ENCODE results near the gene PGAP2. TPM values are rescaled to one million over a fixed set of nuclear protein-coding genes. Genes with fewer than 3 reads are reported as not detected.

PGAP2 gene
- total and polyA plus RNA-seq, 10 of the 15 experiments (the other 5 are each of a cell fraction or from before 2014, with no cell fraction given), result 12.3 to 37.4 (median 31.9) TPM

- TF ChIP-seq, protein P1, sequence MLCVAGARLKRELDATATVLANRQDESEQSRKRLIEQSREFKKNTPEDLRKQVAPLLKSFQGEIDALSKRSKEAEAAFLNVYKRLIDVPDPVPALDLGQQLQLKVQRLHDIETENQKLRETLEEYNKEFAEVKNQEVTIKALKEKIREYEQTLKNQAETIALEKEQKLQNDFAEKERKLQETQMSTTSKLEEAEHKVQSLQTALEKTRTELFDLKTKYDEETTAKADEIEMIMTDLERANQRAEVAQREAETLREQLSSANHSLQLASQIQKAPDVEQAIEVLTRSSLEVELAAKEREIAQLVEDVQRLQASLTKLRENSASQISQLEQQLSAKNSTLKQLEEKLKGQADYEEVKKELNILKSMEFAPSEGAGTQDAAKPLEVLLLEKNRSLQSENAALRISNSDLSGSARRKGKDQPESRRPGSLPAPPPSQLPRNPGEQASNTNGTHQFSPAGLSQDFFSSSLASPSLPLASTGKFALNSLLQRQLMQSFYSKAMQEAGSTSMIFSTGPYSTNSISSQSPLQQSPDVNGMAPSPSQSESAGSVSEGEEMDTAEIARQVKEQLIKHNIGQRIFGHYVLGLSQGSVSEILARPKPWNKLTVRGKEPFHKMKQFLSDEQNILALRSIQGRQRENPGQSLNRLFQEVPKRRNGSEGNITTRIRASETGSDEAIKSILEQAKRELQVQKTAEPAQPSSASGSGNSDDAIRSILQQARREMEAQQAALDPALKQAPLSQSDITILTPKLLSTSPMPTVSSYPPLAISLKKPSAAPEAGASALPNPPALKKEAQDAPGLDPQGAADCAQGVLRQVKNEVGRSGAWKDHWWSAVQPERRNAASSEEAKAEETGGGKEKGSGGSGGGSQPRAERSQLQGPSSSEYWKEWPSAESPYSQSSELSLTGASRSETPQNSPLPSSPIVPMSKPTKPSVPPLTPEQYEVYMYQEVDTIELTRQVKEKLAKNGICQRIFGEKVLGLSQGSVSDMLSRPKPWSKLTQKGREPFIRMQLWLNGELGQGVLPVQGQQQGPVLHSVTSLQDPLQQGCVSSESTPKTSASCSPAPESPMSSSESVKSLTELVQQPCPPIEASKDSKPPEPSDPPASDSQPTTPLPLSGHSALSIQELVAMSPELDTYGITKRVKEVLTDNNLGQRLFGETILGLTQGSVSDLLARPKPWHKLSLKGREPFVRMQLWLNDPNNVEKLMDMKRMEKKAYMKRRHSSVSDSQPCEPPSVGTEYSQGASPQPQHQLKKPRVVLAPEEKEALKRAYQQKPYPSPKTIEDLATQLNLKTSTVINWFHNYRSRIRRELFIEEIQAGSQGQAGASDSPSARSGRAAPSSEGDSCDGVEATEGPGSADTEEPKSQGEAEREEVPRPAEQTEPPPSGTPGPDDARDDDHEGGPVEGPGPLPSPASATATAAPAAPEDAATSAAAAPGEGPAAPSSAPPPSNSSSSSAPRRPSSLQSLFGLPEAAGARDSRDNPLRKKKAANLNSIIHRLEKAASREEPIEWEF (IDR thresholded peaks at IDR 0.05; ENCODE audit: insufficient replicate concordance, low read depth, low read length), result no peak
- TF ChIP-seq KAT2A (conservative IDR thresholded peaks at IDR 0.05; ENCODE audit: control insufficient read depth, low read depth, low read length) (no peak), MXI1 (IDR thresholded peaks at IDR 0.05; ENCODE audit: low read depth, low read length) (peak; percentile 96), NR2C2 (IDR thresholded peaks at IDR 0.05; ENCODE audit: borderline replicate concordance, control insufficient read depth, insufficient read length, low read depth) (no peak), IKZF1 (conservative IDR thresholded peaks at IDR 0.05) (peak; percentile 77), MEF2B (IDR thresholded peaks at IDR 0.05; ENCODE audit: partially characterized antibody, poor library complexity, severe bottlenecking) (peak; percentile 84), CEBPZ (IDR thresholded peaks at IDR 0.05; ENCODE audit: low read depth, low read length) (no peak), TCF12 (IDR thresholded peaks at IDR 0.05; ENCODE audit: low read depth, low read length) (peak; percentile 76; the same call in 1 of the 2 replicates), TCF3 (IDR thresholded peaks at IDR 0.05; ENCODE audit: borderline replicate concordance, insufficient read depth, low read depth, low read length) (0 out of 2 replicates have a peak, but pooled peaks have one; percentile 61), HDGF (IDR thresholded peaks at IDR 0.05) (peak; percentile 95), POLR2AphosphoS5 (IDR thresholded peaks at IDR 0.05; ENCODE audit: low read length) (peak; percentile 47), EP300 (IDR thresholded peaks at IDR 0.05; ENCODE audit: borderline replicate concordance in 1 of 2, control insufficient read depth in 1 of 2, low read depth in 2 of 2, low read length in 2 of 2) (no peak), CTCF (IDR thresholded peaks at IDR 0.05 in 2 of 3, conservative IDR thresholded peaks at IDR 0.05 in 1 of 3; ENCODE audit: control insufficient read depth in 2 of 3, extremely low read depth in 1 of 3, insufficient read depth in 1 of 3, low read depth in 3 of 3, low read length in 3 of 3) (peak; percentile 78 to 88 (median 85)), KDM1A (IDR thresholded peaks at IDR 0.05; ENCODE audit: borderline replicate concordance) (no peak)
- TF ChIP-seq, protein P2, sequence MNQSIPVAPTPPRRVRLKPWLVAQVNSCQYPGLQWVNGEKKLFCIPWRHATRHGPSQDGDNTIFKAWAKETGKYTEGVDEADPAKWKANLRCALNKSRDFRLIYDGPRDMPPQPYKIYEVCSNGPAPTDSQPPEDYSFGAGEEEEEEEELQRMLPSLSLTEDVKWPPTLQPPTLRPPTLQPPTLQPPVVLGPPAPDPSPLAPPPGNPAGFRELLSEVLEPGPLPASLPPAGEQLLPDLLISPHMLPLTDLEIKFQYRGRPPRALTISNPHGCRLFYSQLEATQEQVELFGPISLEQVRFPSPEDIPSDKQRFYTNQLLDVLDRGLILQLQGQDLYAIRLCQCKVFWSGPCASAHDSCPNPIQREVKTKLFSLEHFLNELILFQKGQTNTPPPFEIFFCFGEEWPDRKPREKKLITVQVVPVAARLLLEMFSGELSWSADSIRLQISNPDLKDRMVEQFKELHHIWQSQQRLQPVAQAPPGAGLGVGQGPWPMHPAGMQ (IDR thresholded peaks at IDR 0.05; ENCODE audit: borderline replicate concordance), result no peak
Observed at GRCh38 chr11:3841426-3842350, 33.3 kb downstream of the PGAP2 start (continued).

Data from GM12878 (cell line).